HK-2 (cell line): ENCODE results near the gene MYRF.

Source experiments
- DNase-seq: peaks from one replicate; pipeline ENCODE4 v3.0.0-alpha.2; 2018; ENCODE audit not compliant: unreplicated experiment

The MYRF gene

GRCh38 chr11:61817471-61818202, 65.2 kb downstream of the MYRF start:
- DNase-seq: no peak

- DNase-seq: no peak
Measured at GRCh38 chr11:61820174-61820573, 67.7 kb downstream of the MYRF start.

GRCh38 chr11:61826930-61827570, 74.6 kb downstream of the MYRF start:
- no peak for DNase-seq

GRCh38 chr11:61827571-61828378, 75.3 kb downstream of the MYRF start, which contains the start of gene FADS2:
Gene FADS2, plus strand, starts transcription at chr11:61828300. Its CDS starts 91 bp downstream, at chr11:61828391.
- no peak for DNase-seq

GRCh38 chr11:61828379-61828628, 75.9 kb downstream of the MYRF start:
- no peak for DNase-seq

GRCh38 chr11:61828629-61829407, 76.4 kb downstream of the MYRF start:
- no peak for DNase-seq

- DNase-seq: no peak
Measured at GRCh38 chr11:61829806-61830205, 77.4 kb downstream of the MYRF start.

GRCh38 chr11:61830237-61831105, 78.0 kb downstream of the MYRF start:
- no peak for DNase-seq

- DNase-seq: no peak
Measured at GRCh38 chr11:61832207-61832606, 79.8 kb downstream of the MYRF start.

GRCh38 chr11:61832754-61833153, 80.3 kb downstream of the MYRF start:
- DNase-seq: no peak

GRCh38 chr11:61833471-61833870, 81.0 kb downstream of the MYRF start:
- DNase-seq: no peak

GRCh38 chr11:61833926-61834277, 81.5 kb downstream of the MYRF start:
- DNase-seq: no peak

- DNase-seq: no peak
Measured at GRCh38 chr11:61834278-61835048, 82.0 kb downstream of the MYRF start.

- no peak for DNase-seq
Measured at GRCh38 chr11:61836193-61836592, 83.8 kb downstream of the MYRF start.

GRCh38 chr11:61837411-61838005, 85.1 kb downstream of the MYRF start:
- no peak for DNase-seq
